IPS DF 19.7 (cell line): ENCODE results near the gene WDR72.

Experiments used
- DNase-seq: peaks from one replicate; pipeline ENCODE4 v3.0.0-alpha.2; 2013; ENCODE audit warnings: low read depth, low spot score

The WDR72 gene

GRCh38 chr15:53535886-53536285, 223.6 kb downstream of the WDR72 start:
- DNase-seq, result no peak

- no peak for DNase-seq
Observed at GRCh38 chr15:53534105-53534839, 225.2 kb downstream of the WDR72 start.

GRCh38 chr15:53530761-53531160, 228.7 kb downstream of the WDR72 start:
- DNase-seq, result no peak

- DNase-seq, result no peak
Observed at GRCh38 chr15:53527996-53528395, 231.5 kb downstream of the WDR72 start.

- DNase-seq, result no peak
Observed at GRCh38 chr15:53525894-53526293, 233.6 kb downstream of the WDR72 start.

GRCh38 chr15:53522991-53523390, 236.5 kb downstream of the WDR72 start:
- DNase-seq, result no peak

- DNase-seq, result no peak
Observed at GRCh38 chr15:53520996-53521395, 238.5 kb downstream of the WDR72 start.

GRCh38 chr15:53513431-53513830, 246.0 kb downstream of the WDR72 start:
- DNase-seq, result no peak

- no peak for DNase-seq
Observed at GRCh38 chr15:53512029-53512428, 247.4 kb downstream of the WDR72 start.

- no peak for DNase-seq
Observed at GRCh38 chr15:53511175-53511574, 248.3 kb downstream of the WDR72 start.

- DNase-seq, result no peak
Observed at GRCh38 chr15:53506370-53506769, 253.1 kb downstream of the WDR72 start.

GRCh38 chr15:53498996-53499395, 260.5 kb downstream of the WDR72 start:
- no peak for DNase-seq

GRCh38 chr15:53490341-53490740, 269.1 kb downstream of the WDR72 start:
- no peak for DNase-seq

- no peak for DNase-seq
Observed at GRCh38 chr15:53482055-53482454, 277.4 kb downstream of the WDR72 start.

GRCh38 chr15:53477981-53478766, 281.3 kb downstream of the WDR72 start:
- no peak for DNase-seq

GRCh38 chr15:53473886-53474285, 285.6 kb downstream of the WDR72 start:
- no peak for DNase-seq

- DNase-seq, result no peak
Observed at GRCh38 chr15:53473435-53473834, 286.0 kb downstream of the WDR72 start.

GRCh38 chr15:53472883-53473282, 286.6 kb downstream of the WDR72 start:
- no peak for DNase-seq

GRCh38 chr15:53472210-53472609, 287.3 kb downstream of the WDR72 start:
- DNase-seq, result no peak

- DNase-seq, result no peak
Observed at GRCh38 chr15:53470743-53471142, 288.7 kb downstream of the WDR72 start.

GRCh38 chr15:53469422-53469821, 290.0 kb downstream of the WDR72 start:
- no peak for DNase-seq
